ENCODE results near the gene C5orf24.

C5orf24 gene

DNA sequence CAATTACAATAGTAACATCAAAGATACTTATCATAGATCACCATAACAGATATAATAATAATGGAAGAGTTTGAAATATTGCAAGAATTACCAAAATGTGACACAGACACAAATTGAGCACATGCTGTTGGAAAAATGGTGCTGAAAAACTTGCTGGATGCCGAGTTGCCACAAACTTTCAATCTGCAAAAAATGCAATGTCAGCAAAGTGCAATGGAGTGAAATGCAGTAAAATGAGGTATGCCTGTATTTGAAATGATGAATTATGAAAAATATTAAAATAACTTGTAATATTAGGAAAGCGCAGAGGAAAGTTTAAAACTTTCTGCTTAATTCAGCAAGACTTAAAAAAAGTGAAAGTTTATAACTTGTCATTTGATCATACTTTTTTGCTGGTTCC is 47.2 kb downstream of the C5orf24 start:
- no peak overlapping the region for H3K4me3 ChIP-seq (ENCODE audit: low read depth, low read length)
- DNase-seq (ENCODE audit: low read depth), result no peak
- TF ChIP-seq, protein P1, sequence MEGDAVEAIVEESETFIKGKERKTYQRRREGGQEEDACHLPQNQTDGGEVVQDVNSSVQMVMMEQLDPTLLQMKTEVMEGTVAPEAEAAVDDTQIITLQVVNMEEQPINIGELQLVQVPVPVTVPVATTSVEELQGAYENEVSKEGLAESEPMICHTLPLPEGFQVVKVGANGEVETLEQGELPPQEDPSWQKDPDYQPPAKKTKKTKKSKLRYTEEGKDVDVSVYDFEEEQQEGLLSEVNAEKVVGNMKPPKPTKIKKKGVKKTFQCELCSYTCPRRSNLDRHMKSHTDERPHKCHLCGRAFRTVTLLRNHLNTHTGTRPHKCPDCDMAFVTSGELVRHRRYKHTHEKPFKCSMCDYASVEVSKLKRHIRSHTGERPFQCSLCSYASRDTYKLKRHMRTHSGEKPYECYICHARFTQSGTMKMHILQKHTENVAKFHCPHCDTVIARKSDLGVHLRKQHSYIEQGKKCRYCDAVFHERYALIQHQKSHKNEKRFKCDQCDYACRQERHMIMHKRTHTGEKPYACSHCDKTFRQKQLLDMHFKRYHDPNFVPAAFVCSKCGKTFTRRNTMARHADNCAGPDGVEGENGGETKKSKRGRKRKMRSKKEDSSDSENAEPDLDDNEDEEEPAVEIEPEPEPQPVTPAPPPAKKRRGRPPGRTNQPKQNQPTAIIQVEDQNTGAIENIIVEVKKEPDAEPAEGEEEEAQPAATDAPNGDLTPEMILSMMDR (IDR thresholded peaks at IDR 0.05; ENCODE audit: low read depth, low read length, missing control alignments), result no peak

DNA sequence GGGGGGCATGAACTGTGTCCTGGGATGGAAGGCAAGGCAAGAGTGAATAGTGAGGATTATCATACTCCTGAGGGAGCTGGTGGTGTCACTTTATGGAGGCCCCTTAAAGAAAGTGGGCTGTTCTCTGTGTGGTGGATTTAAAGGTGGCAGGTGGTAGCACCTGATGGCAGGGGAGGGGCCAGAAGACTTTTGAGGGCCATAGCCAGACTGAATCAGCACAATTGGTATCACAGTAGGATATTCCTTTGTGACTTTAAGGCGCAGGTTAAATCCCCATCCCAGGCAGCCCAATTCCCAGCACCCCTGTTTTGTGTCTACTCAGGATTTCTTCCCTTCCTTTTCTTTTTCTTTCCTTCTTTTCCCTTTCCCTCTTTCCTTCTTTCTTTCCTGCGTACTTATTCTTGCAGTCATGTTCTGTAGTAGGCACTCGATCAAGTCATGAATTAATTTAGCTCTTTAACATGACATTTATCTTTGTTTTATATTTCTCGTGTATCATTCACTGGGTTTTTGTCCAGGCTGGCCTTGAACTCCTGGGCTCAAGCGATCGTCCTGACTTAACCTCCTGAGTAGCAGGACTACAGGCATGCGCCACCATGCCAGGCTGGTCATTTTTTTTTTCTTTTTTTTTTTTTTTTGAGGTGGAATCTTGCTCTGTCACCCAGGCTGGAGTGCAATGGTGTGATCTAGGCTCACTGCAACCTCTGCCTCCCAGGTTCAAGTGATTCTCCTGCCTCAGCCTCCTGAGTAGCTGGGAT is 48.2 kb downstream of the C5orf24 start:
- H3K4me3 ChIP-seq (ENCODE audit: low read depth, low read length), result no peak overlapping the region
- TF ChIP-seq, protein P1 (IDR thresholded peaks at IDR 0.05; ENCODE audit: low read depth, low read length, missing control alignments), result no peak
- DNase-seq (ENCODE audit: low read depth), result no peak

DNA sequence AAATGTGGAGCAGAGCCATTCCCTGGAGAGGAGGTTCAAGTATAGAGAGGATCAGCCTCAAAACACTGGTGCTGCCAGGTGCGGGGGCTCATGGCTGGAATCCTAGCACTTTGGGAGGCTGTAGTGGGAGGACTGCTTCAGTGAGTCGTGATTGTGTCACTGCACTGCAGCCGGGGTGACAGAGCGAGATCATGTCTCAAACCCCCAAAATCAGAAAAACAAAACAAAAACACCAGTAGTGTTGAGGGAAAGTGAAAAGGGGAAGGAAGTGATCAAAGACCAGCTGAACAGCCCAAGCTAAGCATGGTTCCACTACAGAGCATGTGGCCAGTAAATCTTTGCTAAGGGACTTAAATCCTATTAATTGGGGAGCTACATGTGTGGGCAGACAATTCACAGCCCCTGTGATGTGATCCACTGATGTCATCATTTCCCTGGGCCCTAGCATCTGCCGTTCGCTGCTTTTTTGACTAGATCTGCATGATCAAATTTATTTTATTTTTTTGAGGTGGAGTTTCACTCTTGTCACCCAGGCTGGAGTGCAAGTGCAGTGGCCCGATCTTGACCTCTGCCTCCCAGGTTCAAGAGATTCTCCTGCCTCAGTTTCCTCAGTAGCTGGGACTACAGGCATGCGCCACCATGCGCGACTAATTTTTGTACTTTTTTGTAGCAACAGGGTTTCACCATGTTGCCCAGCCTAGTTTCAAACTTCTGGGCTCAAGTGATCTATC is 56.5 kb downstream of the C5orf24 start:
- TF ChIP-seq, protein P1 (IDR thresholded peaks at IDR 0.05; ENCODE audit: low read depth, low read length, missing control alignments), result no peak
- H3K4me3 ChIP-seq (ENCODE audit: low read depth, low read length), result no peak overlapping the region
- peak; percentile 68 for DNase-seq (ENCODE audit: low read depth)

DNA sequence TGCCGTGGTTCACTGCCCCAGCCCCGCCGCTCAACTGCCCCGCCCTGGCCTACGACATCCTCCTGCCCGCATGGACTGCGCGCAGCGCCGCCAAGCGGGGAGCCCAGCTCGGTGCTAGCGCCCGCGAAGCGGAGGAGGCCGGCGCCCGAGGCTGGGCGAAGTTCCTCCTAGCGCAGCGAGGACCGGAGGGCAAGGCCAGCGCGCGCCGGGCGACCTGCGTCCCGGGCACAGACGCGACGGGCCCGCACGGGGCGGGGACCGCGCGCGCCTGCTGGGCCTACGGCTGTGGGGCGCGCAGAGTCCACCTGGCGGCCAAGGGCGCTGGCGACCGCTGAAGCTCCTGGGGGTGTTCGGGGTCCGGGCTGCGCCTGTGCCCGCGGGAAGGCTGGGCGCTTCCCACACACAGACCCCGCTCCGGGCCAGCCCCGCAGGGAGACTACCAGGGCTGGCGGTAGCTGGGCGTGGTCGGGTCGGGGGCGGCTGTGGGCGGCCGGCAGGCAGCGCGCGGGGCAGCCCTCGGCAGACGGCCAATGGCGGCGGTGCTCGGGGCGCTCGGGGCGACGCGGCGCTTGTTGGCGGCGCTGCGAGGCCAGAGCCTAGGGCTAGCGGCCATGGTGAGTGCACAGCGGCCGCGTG is 59.0 kb downstream of the C5orf24 start, which contains the start of gene PCBD2:
TSS of gene PCBD2 (plus strand) at position 522 of the 636 bp plus-strand sequence. CDS start at position 531, 9 bp downstream.
- TF ChIP-seq, protein P1 (IDR thresholded peaks at IDR 0.05; ENCODE audit: low read depth, low read length, missing control alignments), result peak; percentile 96
- peak; percentile 71 for DNase-seq (ENCODE audit: low read depth)
- peak within 1 kb of the TSS; percentile 77 for H3K4me3 ChIP-seq (ENCODE audit: low read depth, low read length)

DNA sequence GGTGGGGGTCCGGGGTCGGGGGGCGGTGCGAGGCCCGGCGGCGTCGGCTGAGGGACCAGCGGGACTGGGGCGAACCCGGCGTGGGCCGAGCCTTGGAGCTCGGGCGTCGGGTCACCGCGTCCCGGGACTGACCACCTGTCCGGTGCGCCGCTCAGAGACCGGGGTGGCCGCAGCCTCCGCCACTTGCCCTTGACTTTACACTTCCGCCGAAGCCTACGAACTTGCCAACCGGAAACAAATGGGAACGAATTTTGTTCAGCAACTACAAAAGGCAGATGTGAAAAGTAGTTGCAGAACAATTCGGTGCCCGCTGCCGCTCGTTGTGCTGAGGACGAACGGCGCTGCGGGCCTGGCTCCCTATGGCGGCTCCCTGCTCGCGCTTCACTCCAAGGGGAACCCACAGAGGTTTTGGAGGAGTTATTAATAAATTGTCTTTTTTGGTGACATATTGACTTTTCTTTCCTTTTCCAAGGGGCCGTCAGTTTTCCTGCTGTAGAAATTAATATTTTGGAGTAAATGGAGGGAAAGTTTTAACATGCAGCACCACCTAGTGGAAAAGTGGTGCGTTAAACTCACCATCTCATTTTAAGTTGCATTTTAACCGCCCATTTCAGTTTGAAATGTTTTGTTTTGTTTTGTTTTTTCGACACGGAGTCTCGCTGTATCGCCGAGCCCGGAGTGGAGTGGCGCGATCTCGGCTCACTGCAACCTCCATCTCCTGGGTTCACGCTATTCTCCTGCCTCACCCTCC is 59.7 kb downstream of the C5orf24 start:
- TF ChIP-seq, protein P1 (IDR thresholded peaks at IDR 0.05; ENCODE audit: low read depth, low read length, missing control alignments), result peak; percentile 64
- peak; percentile 52 for DNase-seq (ENCODE audit: low read depth)
- peak overlapping the region; percentile 77 for H3K4me3 ChIP-seq (ENCODE audit: low read depth, low read length)

DNA sequence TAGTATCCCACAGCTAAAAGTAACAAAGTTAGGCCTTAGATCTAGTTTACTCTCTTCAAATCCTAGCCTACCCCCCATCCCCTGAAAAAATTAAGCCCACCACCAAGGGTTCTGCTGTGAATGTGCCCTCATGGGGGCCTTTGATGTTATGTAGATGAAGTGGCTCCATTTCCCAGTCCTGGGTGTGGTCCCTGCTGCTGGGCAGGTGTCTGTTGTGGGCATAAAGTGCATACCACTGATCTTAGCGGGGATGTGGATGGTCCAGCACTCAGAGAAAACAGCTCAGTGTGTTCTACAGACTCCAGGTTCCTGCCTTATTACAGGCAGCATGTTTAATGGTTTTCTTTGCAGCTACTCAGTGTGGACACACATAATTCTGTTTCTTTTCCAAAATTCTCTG is 61.0 kb downstream of the C5orf24 start:
- no peak overlapping the region for H3K4me3 ChIP-seq (ENCODE audit: low read depth, low read length)
- TF ChIP-seq, protein P1 (IDR thresholded peaks at IDR 0.05; ENCODE audit: low read depth, low read length, missing control alignments), result no peak
- DNase-seq (ENCODE audit: low read depth), result no peak
